ENCODE measurements around the gene PAPSS2. TPM values are rescaled to one million over a fixed set of nuclear protein-coding genes. Genes with fewer than 3 reads are reported as not detected.

PAPSS2 gene
- total RNA-seq, 1 experiment from 2014 or later: 9.9 TPM

- DNase-seq (ENCODE audit: low read depth): no peak
Measured at GRCh38 chr10:87790185-87790584, 130.5 kb downstream of the PAPSS2 start.

- DNase-seq (ENCODE audit: low read depth): no peak
Measured at GRCh38 chr10:87794285-87794684, 134.6 kb downstream of the PAPSS2 start.

Other genes starting within 250 kb of the PAPSS2 start
- gene MINPP1, start 155.0 kb upstream of the PAPSS2 start, total RNA-seq (2014; rRNA removed; shearing (Covaris generic)): 34.6 and 42.7 TPM in 2 replicates
- gene ATAD1, start 158.3 kb downstream of the PAPSS2 start, total RNA-seq (2014; rRNA removed; shearing (Covaris generic)): 33.9 and 35.5 TPM in 2 replicates
- gene KLLN, start 203.7 kb downstream of the PAPSS2 start, total RNA-seq (2014; rRNA removed; shearing (Covaris generic)): 0.12 TPM in 1 of 2 replicates, not detected in the other
- 33.3 and 39.9 TPM in 2 replicates for gene PTEN, start 203.7 kb downstream of the PAPSS2 start, total RNA-seq (2014; rRNA removed; shearing (Covaris generic))